ENCODE data around the gene RAB11FIP4.

- TF ChIP-seq, protein P1, sequence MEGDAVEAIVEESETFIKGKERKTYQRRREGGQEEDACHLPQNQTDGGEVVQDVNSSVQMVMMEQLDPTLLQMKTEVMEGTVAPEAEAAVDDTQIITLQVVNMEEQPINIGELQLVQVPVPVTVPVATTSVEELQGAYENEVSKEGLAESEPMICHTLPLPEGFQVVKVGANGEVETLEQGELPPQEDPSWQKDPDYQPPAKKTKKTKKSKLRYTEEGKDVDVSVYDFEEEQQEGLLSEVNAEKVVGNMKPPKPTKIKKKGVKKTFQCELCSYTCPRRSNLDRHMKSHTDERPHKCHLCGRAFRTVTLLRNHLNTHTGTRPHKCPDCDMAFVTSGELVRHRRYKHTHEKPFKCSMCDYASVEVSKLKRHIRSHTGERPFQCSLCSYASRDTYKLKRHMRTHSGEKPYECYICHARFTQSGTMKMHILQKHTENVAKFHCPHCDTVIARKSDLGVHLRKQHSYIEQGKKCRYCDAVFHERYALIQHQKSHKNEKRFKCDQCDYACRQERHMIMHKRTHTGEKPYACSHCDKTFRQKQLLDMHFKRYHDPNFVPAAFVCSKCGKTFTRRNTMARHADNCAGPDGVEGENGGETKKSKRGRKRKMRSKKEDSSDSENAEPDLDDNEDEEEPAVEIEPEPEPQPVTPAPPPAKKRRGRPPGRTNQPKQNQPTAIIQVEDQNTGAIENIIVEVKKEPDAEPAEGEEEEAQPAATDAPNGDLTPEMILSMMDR (IDR thresholded peaks at IDR 0.05): no peak
- no peak for TF ChIP-seq POLR2A (IDR thresholded peaks at IDR 0.05)
Measured at GRCh38 chr17:31415640-31416502, 24.4 kb downstream of the RAB11FIP4 start.

Measured in prostate gland (tissue), 2 donors.